Measurements from ENCODE around the gene JPT2.

DNA sequence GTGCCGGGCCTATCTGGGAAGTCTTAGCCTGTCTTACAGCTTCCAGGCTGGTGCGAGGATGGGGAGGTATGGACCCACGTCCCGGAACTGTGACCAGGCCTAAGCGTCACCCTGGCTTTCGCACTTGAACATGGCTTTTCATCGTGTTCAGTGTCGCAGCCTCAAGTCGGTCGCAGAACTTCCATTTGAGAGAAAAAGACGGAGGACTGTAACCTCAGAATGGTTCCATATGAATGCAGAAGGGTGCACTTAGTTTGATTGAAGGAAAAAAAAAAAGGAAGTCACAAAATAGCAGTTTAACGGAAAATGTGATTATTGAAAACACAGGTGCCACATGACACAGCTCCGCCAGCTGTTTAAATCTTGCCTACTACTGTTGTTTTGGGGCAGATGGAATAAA is 30.2 kb upstream of the JPT2 start:
- TF ChIP-seq, protein P1, sequence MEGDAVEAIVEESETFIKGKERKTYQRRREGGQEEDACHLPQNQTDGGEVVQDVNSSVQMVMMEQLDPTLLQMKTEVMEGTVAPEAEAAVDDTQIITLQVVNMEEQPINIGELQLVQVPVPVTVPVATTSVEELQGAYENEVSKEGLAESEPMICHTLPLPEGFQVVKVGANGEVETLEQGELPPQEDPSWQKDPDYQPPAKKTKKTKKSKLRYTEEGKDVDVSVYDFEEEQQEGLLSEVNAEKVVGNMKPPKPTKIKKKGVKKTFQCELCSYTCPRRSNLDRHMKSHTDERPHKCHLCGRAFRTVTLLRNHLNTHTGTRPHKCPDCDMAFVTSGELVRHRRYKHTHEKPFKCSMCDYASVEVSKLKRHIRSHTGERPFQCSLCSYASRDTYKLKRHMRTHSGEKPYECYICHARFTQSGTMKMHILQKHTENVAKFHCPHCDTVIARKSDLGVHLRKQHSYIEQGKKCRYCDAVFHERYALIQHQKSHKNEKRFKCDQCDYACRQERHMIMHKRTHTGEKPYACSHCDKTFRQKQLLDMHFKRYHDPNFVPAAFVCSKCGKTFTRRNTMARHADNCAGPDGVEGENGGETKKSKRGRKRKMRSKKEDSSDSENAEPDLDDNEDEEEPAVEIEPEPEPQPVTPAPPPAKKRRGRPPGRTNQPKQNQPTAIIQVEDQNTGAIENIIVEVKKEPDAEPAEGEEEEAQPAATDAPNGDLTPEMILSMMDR (conservative IDR thresholded peaks at IDR 0.05), result no peak
- TF ChIP-seq EZH2 (IDR thresholded peaks at IDR 0.05; ENCODE audit: low read depth), result no peak
